HTERT RPE-1 (cell line): ENCODE measurements around the gene MUTYH.

Experiments used
- in situ Hi-C: fragments of 300-500 bp; cut with MboI; formaldehyde crosslinking; loops from 4 replicates; pipeline ENCODE4 v1.14.3; 2020; ENCODE audit warnings: low sequenced_read_pairs

MUTYH gene

GRCh38 chr1:45282351-45282750 lies 57.9 kb downstream of the MUTYH start:
- in situ Hi-C loops: no loop called here
